ENCODE results near the gene MTRF1L.

Gene MTRF1L

DNA sequence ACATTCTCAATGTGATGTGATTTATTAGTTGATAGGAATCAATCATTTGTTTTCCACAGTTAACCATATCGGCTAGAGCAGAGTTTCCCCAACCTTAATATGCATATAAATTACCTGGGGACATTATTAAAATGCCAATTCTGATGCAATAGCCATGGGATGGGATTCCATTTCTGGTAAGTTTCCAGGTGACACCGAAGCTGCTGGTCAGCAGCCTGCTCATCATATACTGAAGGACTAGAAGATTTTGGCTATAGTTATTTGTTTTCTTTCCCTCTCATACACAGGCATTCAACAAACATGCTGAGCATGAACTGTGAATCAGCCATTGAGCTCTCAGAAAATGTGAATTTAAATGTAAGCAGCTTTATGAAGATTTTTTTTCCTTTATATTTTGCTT lies 55.5 kb downstream of the MTRF1L start:
- TF ChIP-seq, protein P1, sequence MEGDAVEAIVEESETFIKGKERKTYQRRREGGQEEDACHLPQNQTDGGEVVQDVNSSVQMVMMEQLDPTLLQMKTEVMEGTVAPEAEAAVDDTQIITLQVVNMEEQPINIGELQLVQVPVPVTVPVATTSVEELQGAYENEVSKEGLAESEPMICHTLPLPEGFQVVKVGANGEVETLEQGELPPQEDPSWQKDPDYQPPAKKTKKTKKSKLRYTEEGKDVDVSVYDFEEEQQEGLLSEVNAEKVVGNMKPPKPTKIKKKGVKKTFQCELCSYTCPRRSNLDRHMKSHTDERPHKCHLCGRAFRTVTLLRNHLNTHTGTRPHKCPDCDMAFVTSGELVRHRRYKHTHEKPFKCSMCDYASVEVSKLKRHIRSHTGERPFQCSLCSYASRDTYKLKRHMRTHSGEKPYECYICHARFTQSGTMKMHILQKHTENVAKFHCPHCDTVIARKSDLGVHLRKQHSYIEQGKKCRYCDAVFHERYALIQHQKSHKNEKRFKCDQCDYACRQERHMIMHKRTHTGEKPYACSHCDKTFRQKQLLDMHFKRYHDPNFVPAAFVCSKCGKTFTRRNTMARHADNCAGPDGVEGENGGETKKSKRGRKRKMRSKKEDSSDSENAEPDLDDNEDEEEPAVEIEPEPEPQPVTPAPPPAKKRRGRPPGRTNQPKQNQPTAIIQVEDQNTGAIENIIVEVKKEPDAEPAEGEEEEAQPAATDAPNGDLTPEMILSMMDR (conservative IDR thresholded peaks at IDR 0.05) = no peak
- TF ChIP-seq ZFX (IDR thresholded peaks at IDR 0.05) = no peak

DNA sequence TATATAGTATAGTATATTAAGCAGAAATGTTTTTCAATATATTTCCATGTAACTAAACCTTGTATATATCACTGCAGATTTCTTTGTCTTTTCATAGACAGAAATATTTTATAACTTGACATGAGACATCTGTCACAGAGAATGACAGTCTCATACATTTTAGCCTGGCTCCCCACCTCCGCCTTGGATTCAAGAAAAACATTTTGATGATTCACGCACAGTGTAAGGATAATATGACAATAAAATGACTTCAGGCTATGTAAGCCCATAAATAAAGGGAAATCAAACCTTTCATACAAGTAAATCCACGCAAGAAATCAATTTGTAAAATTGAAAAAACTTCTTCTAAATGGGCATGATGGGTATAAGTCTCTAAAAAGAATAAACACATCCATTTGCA lies 56.0 kb downstream of the MTRF1L start:
- no peak for TF ChIP-seq ZFX (IDR thresholded peaks at IDR 0.05)
- H3K27ac ChIP-seq = no peak overlapping the region

More for the DNA sequence above, 55.5 kb downstream of the MTRF1L start:
- H3K27ac ChIP-seq = no peak overlapping the region

DNA sequence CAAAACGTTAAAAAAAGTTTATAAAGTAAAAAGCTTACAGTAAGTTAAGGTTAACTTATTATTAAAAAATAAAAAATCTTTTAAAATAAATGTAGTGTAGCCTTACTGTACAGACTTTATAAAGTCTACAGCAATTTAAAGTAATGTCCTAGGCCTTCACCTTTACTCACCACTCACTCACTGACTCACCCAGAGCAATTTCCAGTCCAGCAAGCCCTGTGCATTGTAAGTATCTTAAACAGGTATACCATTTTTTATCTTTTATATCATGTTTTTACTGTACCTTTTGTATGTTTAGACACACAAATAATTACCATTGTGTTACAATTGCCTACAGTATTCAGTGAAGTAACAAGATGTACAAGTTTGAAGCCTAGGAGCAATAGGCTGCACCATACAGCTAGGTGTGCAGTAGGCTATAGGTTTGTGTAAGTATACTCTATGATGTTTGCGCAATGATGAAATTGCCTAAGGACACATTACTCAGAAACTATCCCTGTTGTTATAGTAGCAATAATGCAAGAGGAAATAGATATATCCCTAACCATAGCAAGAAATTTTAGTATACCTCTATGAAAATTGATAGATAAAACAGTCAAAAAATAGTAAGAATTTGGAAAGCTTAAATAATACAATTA lies 59.1 kb downstream of the MTRF1L start:
- no peak overlapping the region for H3K27ac ChIP-seq

DNA sequence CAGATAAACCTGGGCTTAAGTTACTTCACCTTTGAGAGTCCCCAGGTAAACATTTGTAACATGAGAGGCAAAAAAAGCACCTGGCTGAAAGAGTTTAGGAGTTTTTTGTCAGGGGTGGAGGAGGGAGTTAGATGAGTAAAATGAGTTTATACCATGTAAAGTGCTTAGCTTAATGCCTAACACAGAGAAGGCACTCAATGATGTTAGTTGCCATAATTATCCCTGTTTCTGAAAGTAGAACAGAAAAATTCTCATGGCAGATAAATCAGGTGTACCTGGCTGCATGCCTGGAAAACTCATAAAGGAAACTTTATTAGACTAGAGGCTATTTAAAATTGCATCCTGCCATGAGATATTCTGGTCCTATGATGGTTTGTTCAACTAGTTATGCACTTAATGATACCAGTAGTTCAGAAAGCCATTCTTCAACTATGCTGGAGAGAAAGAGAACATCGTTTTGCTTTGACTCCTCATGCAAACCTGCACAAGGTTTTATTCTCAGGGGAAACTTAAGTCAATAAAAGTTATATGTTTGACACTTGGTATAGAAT lies 60.1 kb downstream of the MTRF1L start:
- TF ChIP-seq, protein P1 (conservative IDR thresholded peaks at IDR 0.05) = no peak
- TF ChIP-seq ZFX (IDR thresholded peaks at IDR 0.05) = no peak
- H3K27ac ChIP-seq = no peak overlapping the region

More for the DNA sequence above, 59.1 kb downstream of the MTRF1L start:
- TF ChIP-seq, protein P1 (conservative IDR thresholded peaks at IDR 0.05) = no peak
- no peak for TF ChIP-seq ZFX (IDR thresholded peaks at IDR 0.05)

DNA sequence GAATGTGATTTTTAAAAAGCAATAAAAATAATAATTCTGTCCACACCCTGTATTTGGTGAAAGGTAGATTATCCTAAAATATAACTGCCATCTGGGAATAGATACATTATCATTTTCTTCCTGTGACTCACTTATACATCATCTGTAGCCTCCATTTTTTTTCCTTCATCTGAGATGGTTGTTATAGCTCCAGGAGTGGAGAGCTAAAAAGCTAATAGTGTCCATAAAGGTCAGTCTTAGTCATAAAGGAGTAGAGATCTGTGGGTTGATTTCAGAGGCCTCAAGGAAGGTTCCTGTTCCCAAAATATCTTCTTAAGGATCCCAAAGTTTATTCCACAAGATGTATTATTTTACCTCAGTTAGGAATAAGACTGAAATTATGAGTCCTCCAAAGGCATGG lies 60.8 kb downstream of the MTRF1L start:
- H3K27ac ChIP-seq = no peak overlapping the region
- TF ChIP-seq, protein P1 (conservative IDR thresholded peaks at IDR 0.05) = no peak
- TF ChIP-seq ZFX (IDR thresholded peaks at IDR 0.05) = no peak
